Measurements from ENCODE around the gene KCTD5.
A peak's percentile ranks its signal among the peaks of the same experiment; 100 is the strongest.
"Not testable (repeated sequence)": the region's sequence is repeated elsewhere in the genome, so short reads cannot be mapped to it uniquely, and the experiment has no call there.

Gene KCTD5

GRCh38 chr16:2660755-2661373 lies 21.5 kb upstream of the KCTD5 start:
- not testable (repeated sequence) for DNase-seq (ENCODE audit: low read depth); H3K4me3 ChIP-seq (ENCODE audit: low read depth, low read length)
- TF ChIP-seq CTCF (IDR thresholded peaks at IDR 0.05; ENCODE audit: low read depth, low read length, missing control alignments): peak; percentile 63

DNA sequence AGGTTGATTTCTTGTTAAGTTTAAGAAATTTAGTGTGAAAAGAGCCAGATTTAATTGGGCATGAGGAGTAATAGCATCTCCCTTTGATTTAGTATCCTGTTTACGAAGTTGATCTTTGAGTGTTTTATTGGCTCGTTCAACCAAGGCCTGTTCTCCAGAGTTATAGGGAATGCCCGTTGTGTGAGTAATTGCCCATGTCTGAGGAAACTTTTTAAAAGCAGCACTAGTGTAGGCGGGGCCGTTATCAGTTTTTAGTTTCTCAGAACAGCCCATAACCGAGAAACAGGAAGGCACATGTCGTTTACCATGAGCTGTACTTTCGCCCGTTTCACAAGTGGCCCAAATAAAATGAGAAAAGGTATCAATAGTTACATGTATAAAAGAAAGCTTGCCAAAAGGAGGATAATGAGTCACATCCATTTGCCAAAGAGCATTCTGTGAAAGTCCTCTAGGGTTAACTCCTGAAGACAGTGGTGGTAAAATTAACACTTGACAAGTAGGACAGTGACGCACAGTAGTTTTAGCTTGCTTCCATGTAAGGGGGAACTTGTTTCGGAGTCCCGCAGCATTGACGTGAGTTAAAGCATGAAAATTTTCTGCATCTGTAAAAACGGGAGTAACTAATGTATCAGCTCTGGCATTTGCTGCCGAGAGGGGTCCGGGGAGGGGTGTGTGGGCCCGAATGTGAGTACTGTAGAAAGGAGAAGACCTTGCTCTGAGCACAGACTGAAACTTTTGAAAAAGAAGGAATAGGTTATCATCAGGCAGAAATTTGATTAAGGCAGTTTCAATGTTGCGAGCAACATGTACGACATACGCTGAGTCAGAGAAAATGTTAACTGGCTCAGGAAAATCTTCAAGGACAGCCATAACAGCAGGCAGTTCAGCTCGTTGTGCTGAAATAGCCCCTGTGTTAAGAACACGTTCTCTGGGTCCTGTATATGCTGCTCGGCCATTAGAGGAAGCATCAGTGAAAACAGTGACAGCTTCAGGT lies 18.5 kb upstream of the KCTD5 start:
- no peak overlapping the region for H3K4me3 ChIP-seq (ENCODE audit: low read depth, low read length)
- no peak for DNase-seq (ENCODE audit: low read depth)
- no peak for TF ChIP-seq CTCF (IDR thresholded peaks at IDR 0.05; ENCODE audit: low read depth, low read length, missing control alignments)

- no peak for DNase-seq (ENCODE audit: low read depth)
- TF ChIP-seq CTCF (IDR thresholded peaks at IDR 0.05; ENCODE audit: low read depth, low read length, missing control alignments): no peak
- no peak overlapping the region for H3K4me3 ChIP-seq (ENCODE audit: low read depth, low read length)
Observed at GRCh38 chr16:2664574-2664982, 17.7 kb upstream of the KCTD5 start.

GRCh38 chr16:2666671-2667070 lies 15.7 kb upstream of the KCTD5 start:
- not testable (repeated sequence) for H3K4me3 ChIP-seq (ENCODE audit: low read depth, low read length); DNase-seq (ENCODE audit: low read depth)

GRCh38 chr16:2669587-2669986 lies 12.7 kb upstream of the KCTD5 start:
- DNase-seq (ENCODE audit: low read depth); H3K4me3 ChIP-seq (ENCODE audit: low read depth, low read length): not testable (repeated sequence)

GRCh38 chr16:2670017-2670416 lies 12.3 kb upstream of the KCTD5 start:
- TF ChIP-seq CTCF (IDR thresholded peaks at IDR 0.05; ENCODE audit: low read depth, low read length, missing control alignments): peak; percentile 75
- not testable (repeated sequence) for H3K4me3 ChIP-seq (ENCODE audit: low read depth, low read length); DNase-seq (ENCODE audit: low read depth)

DNA sequence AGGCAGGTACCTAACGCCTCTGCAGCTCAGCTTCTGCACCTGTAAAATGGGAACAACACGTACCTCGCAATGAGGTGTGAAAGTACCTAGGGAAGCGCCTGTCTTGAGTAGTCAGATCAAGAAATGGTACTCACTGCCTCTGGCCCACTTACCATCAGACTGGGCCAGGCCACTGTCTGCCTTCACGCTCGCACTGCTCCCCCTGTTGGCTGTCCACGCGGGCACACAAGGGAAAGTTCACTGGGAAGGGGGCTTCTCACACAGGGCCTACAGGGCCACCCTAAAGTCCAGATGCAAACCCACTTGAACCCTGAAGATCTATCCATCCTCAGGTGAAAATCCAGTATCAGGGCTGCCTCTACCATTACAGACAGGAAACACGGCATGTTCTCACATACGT lies 11.1 kb upstream of the KCTD5 start:
- not testable (repeated sequence) for DNase-seq (ENCODE audit: low read depth); H3K4me3 ChIP-seq (ENCODE audit: low read depth, low read length)
- TF ChIP-seq CTCF (IDR thresholded peaks at IDR 0.05; ENCODE audit: low read depth, low read length, missing control alignments): peak; percentile 57

DNA sequence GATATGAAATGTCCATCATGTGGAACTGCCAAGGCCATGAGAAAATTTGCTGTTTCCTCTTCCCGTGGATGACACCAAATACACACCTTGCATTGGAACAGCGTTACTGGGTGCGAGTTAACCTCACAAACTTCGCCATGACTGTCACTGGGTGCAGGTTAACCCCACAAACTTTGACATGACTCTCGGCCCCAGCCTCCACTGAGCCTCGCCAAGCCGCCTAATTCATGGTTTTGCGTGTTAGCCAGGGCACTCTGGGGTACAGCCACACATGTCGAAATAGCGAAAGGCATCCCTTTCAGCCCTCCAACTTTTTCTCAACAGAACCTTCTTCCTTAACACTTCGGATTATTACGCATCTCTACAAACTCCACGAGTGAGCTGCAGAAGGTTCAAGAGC lies 10.6 kb upstream of the KCTD5 start:
- no peak for TF ChIP-seq CTCF (IDR thresholded peaks at IDR 0.05; ENCODE audit: low read depth, low read length, missing control alignments)
- H3K4me3 ChIP-seq (ENCODE audit: low read depth, low read length): no peak overlapping the region
- DNase-seq (ENCODE audit: low read depth): no peak
